Keratinocyte (primary cell): ENCODE measurements around the gene SEC14L1. TPM values are rescaled to one million over a fixed set of nuclear protein-coding genes. Genes with fewer than 3 reads are reported as not detected.

Source experiments
- DNase-seq: peaks from one replicate; pipeline ENCODE4 v3.0.0-alpha.2; 2011; ENCODE audit warnings: low read depth, missing footprints, low spot score
- FAIRE-seq: peaks from 2 replicates; lab custom pipeline; 2011; peaks lifted over from hg19 to GRCh38; lab: Jason Lieb, UNC
- H2AFZ ChIP-seq: 2 replicates; pipeline ENCODE4 v1.6.0; 2012; ENCODE audit warnings: low read length, control low read depth, inconsistent platforms; ENCODE audit not compliant: control insufficient read depth
- H3K27ac ChIP-seq: 2 replicates; pipeline ENCODE4 v1.5.1; 2011; ENCODE audit warnings: low read length; ENCODE audit not compliant: control insufficient read depth, insufficient read depth
- H3K27me3 ChIP-seq: 3 replicates; pipeline ENCODE4 v1.6.0; 2011; ENCODE audit warnings: low read length; ENCODE audit not compliant: control insufficient read depth, insufficient read depth; ENCODE audit errors: extremely low read depth
- H3K36me3 ChIP-seq, 2 experiments: 2 replicates in 1 of 2; 3 replicates in 1 of 2; pipeline ENCODE4 v1.5.1; 2011; ENCODE audit warnings: low read length in 2 of 2, mild to moderate bottlenecking in 1 of 2; ENCODE audit not compliant: control insufficient read depth in 2 of 2, insufficient read depth in 2 of 2; ENCODE audit errors: extremely low read depth in 1 of 2
- H3K4me1 ChIP-seq: 3 replicates; pipeline ENCODE4 v1.5.1; 2011; ENCODE audit warnings: low read length; ENCODE audit not compliant: control insufficient read depth, insufficient read depth; ENCODE audit errors: extremely low read depth
- H3K4me2 ChIP-seq: 3 replicates; pipeline ENCODE4 v1.6.0; 2011; ENCODE audit warnings: low read depth, low read length; ENCODE audit not compliant: control insufficient read depth, insufficient read depth; ENCODE audit errors: extremely low read depth
- H3K4me3 ChIP-seq, 3 experiments: fragments of 200-600 bp in 1 of 3; sonication (generic) in 1 of 3; 2 replicates in 2 of 3; 3 replicates in 1 of 3; pipeline ENCODE4 v1.5.1; 2011 to 2016; ENCODE audit warnings: low read length in 3 of 3, mild to moderate bottlenecking in 3 of 3, control low read depth in 2 of 3, inconsistent platforms in 1 of 3, low read depth in 1 of 3, mixed read lengths in 1 of 3, mixed run types in 1 of 3, moderate library complexity in 1 of 3; ENCODE audit not compliant: control insufficient read depth in 2 of 3, insufficient read depth in 2 of 3; ENCODE audit errors: extremely low read depth in 1 of 3
- H3K79me2 ChIP-seq: 2 replicates; pipeline ENCODE4 v1.6.0; 2012; ENCODE audit warnings: low read length; ENCODE audit not compliant: control insufficient read depth, insufficient read depth
- H3K9ac ChIP-seq: 3 replicates; pipeline ENCODE4 v1.6.0; 2011; ENCODE audit warnings: low read length; ENCODE audit not compliant: control insufficient read depth, insufficient read depth; ENCODE audit errors: extremely low read depth
- H3K9me1 ChIP-seq: 3 replicates; pipeline ENCODE4 v1.6.0; 2011; ENCODE audit warnings: low read length; ENCODE audit not compliant: control insufficient read depth, insufficient read depth; ENCODE audit errors: extremely low read depth
- H3K9me3 ChIP-seq: 2 replicates; pipeline ENCODE4 v1.5.1; 2012; ENCODE audit warnings: low read depth, low read length; ENCODE audit not compliant: control insufficient read depth
- H4K20me1 ChIP-seq: 3 replicates; pipeline ENCODE4 v1.6.0; 2011; ENCODE audit warnings: low read length; ENCODE audit not compliant: control insufficient read depth, insufficient read depth; ENCODE audit errors: extremely low read depth
- CTCF ChIP-seq, 3 experiments: IDR thresholded peaks in 1 of 3; conservative IDR thresholded peaks in 1 of 3; optimal IDR thresholded peaks in 1 of 3; 2 replicates in 2 of 3; 3 replicates in 1 of 3; pipeline versions ENCODE3 to v1.5.1; 2011; ENCODE audit warnings: low read length in 3 of 3, mild to moderate bottlenecking in 3 of 3, moderate library complexity in 2 of 3, control low read depth in 1 of 3, inconsistent platforms in 1 of 3; ENCODE audit not compliant: insufficient read depth in 2 of 3; ENCODE audit errors: extremely low read depth in 1 of 3
- EZH2 ChIP-seq: IDR thresholded peaks from one replicate; pipeline ENCODE4 v1.6.1; 2012; ENCODE audit warnings: inconsistent platforms, mild to moderate bottlenecking, low read length, moderate library complexity
- dilution Hi-C: fragments of 300-500 bp; cut with MboI; formaldehyde crosslinking; loops from one replicate; pipeline ENCODE4 v1.7.0; 2020; ENCODE audit warnings: low sequenced_read_pairs; ENCODE audit not compliant: extremely low pct_ligation_motif_present
- polyA plus RNA-seq, 5 experiments: library from polyadenylated mRNA; depleted of rRNA in 3 of 5; stranded (reverse) in 3 of 5; stranded (forward) in 1 of 5; unstranded in 1 of 5; fragments of >200 nt; gene quantifications; 1 replicate in 1 of 5; 2 replicates in 3 of 5; 3 replicates in 1 of 5; pipeline versions ENCODE4 v1.2.1 to v1.2.3, GENCODE V29; 2011 to 2012; ENCODE audit warnings: missing spikeins in 2 of 5, low read depth in 1 of 5, low replicate concordance in 1 of 5

SEC14L1 gene
- polyA plus RNA-seq, 1 donor (not counting 4 experiments of a cell fraction or from before 2014, with no cell fraction given): 35.6 TPM

GRCh38 chr17:77117415-77117814 is 23.4 kb upstream of the SEC14L1 start:
- Histone ChIP-seq H4K20me1 (no peaks in the 10 kb centered on the region), H3K79me2 (no peaks in the 10 kb centered on the region), H3K4me3 (no peak overlapping the region), H3K4me2 (no peak overlapping the region), H3K9me1 (no peaks in the 10 kb centered on the region), H3K9ac (no peak overlapping the region), H2AFZ (no peak overlapping the region), H3K4me1 (peaks cover 10% of the 10 kb centered on the region), H3K9me3 (no peaks in the 10 kb centered on the region), H3K36me3 (no peaks in the 10 kb centered on the region), H3K27me3 (no peaks in the 10 kb centered on the region), H3K27ac (no peak overlapping the region)
- FAIRE-seq (no peak), DNase-seq (no peak)
- dilution Hi-C loops: no loop called here
- no peak for TF ChIP-seq CTCF (optimal IDR thresholded peaks at IDR 0.05 in 1 of 3, IDR thresholded peaks at IDR 0.05 in 1 of 3, conservative IDR thresholded peaks at IDR 0.05 in 1 of 3; ENCODE audit: extremely low read depth in 1 of 3, insufficient read depth in 2 of 3, low read length in 3 of 3)
- TF ChIP-seq EZH2: no peak

GRCh38 chr17:77118251-77118928 is 22.4 kb upstream of the SEC14L1 start:
- no peaks in the 10 kb centered on the region for H3K9me1 ChIP-seq
- FAIRE-seq (no peak), DNase-seq (no peak)
- H3K9ac ChIP-seq: no peak overlapping the region
- H3K27ac ChIP-seq: no peak overlapping the region
- no peak overlapping the region for H3K4me2 ChIP-seq
- TF ChIP-seq EZH2: no peak
- no peak for TF ChIP-seq CTCF (optimal IDR thresholded peaks at IDR 0.05 in 1 of 3, IDR thresholded peaks at IDR 0.05 in 1 of 3, conservative IDR thresholded peaks at IDR 0.05 in 1 of 3; ENCODE audit: extremely low read depth in 1 of 3, insufficient read depth in 2 of 3, low read length in 3 of 3)
- no peaks in the 10 kb centered on the region for H3K27me3 ChIP-seq
- no peaks in the 10 kb centered on the region for H4K20me1 ChIP-seq
- H3K9me3 ChIP-seq: no peaks in the 10 kb centered on the region
- H3K4me1 ChIP-seq: peaks cover 14% of the 10 kb centered on the region
- no peaks in the 10 kb centered on the region for H3K36me3 ChIP-seq
- dilution Hi-C loops: no loop called here
- H3K4me3 ChIP-seq: no peak overlapping the region
- H3K79me2 ChIP-seq: no peaks in the 10 kb centered on the region
- H2AFZ ChIP-seq: no peak overlapping the region
